SK-N-SH treated with all-trans-retinoic acid at 6 μM for 48 hours (cell line): ENCODE results near the gene SFT2D1.

Source experiments
- ARNTL ChIP-seq: fragments of 450-650 bp; formaldehyde crosslinking; IDR thresholded peaks from 2 replicates; pipeline ENCODE4 v1.5.0; 2020; ENCODE audit warnings: low read depth, mild to moderate bottlenecking, moderate library complexity, borderline replicate concordance
- ESRRG ChIP-seq: fragments of 250-450 bp; sonication (Bioruptor Pico); IDR thresholded peaks from 2 replicates; pipeline ENCODE4 v1.6.1; 2021; ENCODE audit warnings: mild to moderate bottlenecking
- ZFP3 ChIP-seq: fragments of 250-450 bp; sonication (Bioruptor Pico); IDR thresholded peaks from 2 replicates; pipeline ENCODE4 v1.5.0; 2020; ENCODE audit warnings: mild to moderate bottlenecking, moderate library complexity
- TF ChIP-seq, protein P1 (sequence below): fragments of 250-450 bp; sonication (Bioruptor Pico); IDR thresholded peaks from 2 replicates; pipeline ENCODE4 v1.5.1; 2020; ENCODE audit warnings: low read depth, mild to moderate bottlenecking, moderate library complexity

DNA sequence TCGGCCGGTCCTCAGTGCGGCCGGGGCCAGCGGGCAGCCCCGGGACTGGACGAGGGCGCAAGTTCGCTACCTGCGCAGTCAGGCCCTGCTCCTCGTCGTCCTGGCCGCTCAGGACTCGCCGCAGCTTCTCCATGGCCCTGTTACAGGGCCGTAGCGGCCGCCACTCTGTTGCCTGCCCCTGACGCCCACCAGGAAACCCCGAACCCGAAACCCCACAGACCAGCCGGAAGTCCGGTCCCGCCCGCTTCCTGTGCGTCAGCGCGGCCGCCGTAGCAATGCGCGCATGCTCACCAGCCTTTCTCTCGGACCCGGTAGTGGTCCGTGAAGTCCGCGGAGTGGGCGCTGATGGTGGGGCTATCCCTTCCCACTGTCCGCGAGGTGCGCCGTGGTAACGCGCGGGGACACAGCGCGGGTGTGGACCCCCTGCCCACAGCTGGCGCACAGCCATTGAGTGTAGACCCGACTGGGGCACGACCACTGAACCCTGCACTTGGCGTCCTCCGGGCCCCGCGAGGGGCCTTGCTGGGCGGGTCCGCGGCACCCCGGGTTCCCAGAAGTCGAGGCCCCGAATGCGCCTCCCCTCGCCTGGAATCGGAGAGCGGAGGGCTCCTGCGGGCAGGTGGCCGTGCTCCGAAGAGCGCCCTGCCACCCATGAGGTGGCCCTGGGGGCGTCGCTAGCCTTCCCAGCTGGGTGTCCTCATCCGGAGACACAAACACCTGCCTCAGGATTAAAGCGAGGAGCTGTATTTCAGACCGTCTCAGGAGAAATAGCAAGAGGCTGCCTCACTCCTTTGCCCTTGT lies at the start of gene SFT2D1:
- no peak for TF ChIP-seq ESRRG
- TF ChIP-seq, protein P1, sequence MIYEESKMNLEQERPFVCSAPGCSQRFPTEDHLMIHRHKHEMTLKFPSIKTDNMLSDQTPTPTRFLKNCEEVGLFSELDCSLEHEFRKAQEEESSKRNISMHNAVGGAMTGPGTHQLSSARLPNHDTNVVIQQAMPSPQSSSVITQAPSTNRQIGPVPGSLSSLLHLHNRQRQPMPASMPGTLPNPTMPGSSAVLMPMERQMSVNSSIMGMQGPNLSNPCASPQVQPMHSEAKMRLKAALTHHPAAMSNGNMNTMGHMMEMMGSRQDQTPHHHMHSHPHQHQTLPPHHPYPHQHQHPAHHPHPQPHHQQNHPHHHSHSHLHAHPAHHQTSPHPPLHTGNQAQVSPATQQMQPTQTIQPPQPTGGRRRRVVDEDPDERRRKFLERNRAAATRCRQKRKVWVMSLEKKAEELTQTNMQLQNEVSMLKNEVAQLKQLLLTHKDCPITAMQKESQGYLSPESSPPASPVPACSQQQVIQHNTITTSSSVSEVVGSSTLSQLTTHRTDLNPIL = no peak
- TF ChIP-seq ARNTL (CRISPR knock-in tag) = no peak
- no peak for TF ChIP-seq ZFP3
